ENCODE data around the gene TBC1D9.

GRCh38 chr4:140690093-140690492 is 66.1 kb downstream of the TBC1D9 start:
- TF ChIP-seq ZNF567 (CRISPR knock-in tag; IDR thresholded peaks at IDR 0.05; ENCODE audit: borderline replicate concordance) (no peak), ZNF552 (CRISPR knock-in tag; IDR thresholded peaks at IDR 0.05; ENCODE audit: borderline replicate concordance) (no peak), CTCF (CRISPR knock-in tag; IDR thresholded peaks at IDR 0.05) (no peak), CCAR2 (optimal IDR thresholded peaks at IDR 0.05; ENCODE audit: low read depth, low read length) (no peak), PHF21A (CRISPR knock-in tag; IDR thresholded peaks at IDR 0.05) (no peak), ZNF766 (CRISPR knock-in tag; IDR thresholded peaks at IDR 0.05; ENCODE audit: borderline replicate concordance) (no peak), NONO (IDR thresholded peaks at IDR 0.05) (no peak), NONO (CRISPR knock-in tag; conservative IDR thresholded peaks at IDR 0.05) (no peak)
- TF ChIP-seq, protein P1, sequence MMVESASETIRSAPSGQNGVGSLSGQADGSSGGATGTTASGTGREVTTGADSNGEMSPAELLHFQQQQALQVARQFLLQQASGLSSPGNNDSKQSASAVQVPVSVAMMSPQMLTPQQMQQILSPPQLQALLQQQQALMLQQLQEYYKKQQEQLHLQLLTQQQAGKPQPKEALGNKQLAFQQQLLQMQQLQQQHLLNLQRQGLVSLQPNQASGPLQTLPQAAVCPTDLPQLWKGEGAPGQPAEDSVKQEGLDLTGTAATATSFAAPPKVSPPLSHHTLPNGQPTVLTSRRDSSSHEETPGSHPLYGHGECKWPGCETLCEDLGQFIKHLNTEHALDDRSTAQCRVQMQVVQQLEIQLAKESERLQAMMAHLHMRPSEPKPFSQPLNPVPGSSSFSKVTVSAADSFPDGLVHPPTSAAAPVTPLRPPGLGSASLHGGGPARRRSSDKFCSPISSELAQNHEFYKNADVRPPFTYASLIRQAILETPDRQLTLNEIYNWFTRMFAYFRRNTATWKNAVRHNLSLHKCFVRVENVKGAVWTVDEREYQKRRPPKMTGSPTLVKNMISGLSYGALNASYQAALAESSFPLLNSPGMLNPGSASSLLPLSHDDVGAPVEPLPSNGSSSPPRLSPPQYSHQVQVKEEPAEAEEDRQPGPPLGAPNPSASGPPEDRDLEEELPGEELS (CRISPR knock-in tag; IDR thresholded peaks at IDR 0.05), result no peak
- TF ChIP-seq, protein P2, sequence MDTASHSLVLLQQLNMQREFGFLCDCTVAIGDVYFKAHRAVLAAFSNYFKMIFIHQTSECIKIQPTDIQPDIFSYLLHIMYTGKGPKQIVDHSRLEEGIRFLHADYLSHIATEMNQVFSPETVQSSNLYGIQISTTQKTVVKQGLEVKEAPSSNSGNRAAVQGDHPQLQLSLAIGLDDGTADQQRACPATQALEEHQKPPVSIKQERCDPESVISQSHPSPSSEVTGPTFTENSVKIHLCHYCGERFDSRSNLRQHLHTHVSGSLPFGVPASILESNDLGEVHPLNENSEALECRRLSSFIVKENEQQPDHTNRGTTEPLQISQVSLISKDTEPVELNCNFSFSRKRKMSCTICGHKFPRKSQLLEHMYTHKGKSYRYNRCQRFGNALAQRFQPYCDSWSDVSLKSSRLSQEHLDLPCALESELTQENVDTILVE (CRISPR knock-in tag; IDR thresholded peaks at IDR 0.05), result no peak

Measured in HepG2 (cell line).